Naive thymus-derived CD4-positive, alpha-beta T cell (primary cell): ENCODE data around the gene COL7A1. TPM values are rescaled to one million over a fixed set of nuclear protein-coding genes. Genes with fewer than 3 reads are reported as not detected.

ENCODE experiments used
- ATAC-seq: fragments of 150-1000 bp; cut with Tn5 transposase; 2 replicates; pipeline ENCODE4 v1.10.0; 2021; ENCODE audit warnings: mild to moderate bottlenecking, moderate library complexity
- CTCF ChIA-PET: fragments of 350-600 bp; sonication (Branson Sonifier 250); formaldehyde crosslinking; loops from one replicate; lab custom pipeline; 2021; ENCODE audit warnings: antibody characterized with exemption; lab: Charles Lee
- POLR2A ChIA-PET: fragments of 350-600 bp; sonication (Branson Sonifier 250); formaldehyde crosslinking; loops from one replicate; lab custom pipeline; 2021; ENCODE audit warnings: antibody characterized with exemption, inconsistent platforms; lab: Charles Lee
- DNase-seq, 9 donors: peaks; one replicate each; pipeline versions ENCODE4 v3.0.0 to v3.0.0-alpha.2; 2020 to 2022; ENCODE audit warnings: mixed read lengths in 1 of 9
- H3K27ac ChIP-seq: one replicate; pipeline ENCODE4 v1.7.0; 2013; ENCODE audit warnings: mild to moderate bottlenecking, low read depth, low read length, moderate library complexity
- H3K27me3 ChIP-seq, 2 donors: one replicate each; pipeline ENCODE4 v1.7.0; 2013; ENCODE audit warnings: low read length in 2 of 2, mild to moderate bottlenecking in 2 of 2, moderate library complexity in 2 of 2; ENCODE audit not compliant: control insufficient read depth in 2 of 2, insufficient read depth in 2 of 2
- H3K36me3 ChIP-seq, 3 experiments: 1 replicate in 2 of 3; 2 replicates in 1 of 3; pipeline ENCODE4 v1.7.0; 2013; ENCODE audit warnings: low read length in 3 of 3, mild to moderate bottlenecking in 3 of 3, moderate library complexity in 1 of 3; ENCODE audit not compliant: insufficient read depth in 3 of 3, control insufficient read depth in 2 of 3
- H3K4me1 ChIP-seq, 2 donors: one replicate each; pipeline ENCODE4 v1.7.0; 2013; ENCODE audit warnings: low read length in 2 of 2, mild to moderate bottlenecking in 2 of 2, moderate library complexity in 1 of 2; ENCODE audit not compliant: control insufficient read depth in 2 of 2, insufficient read depth in 2 of 2
- H3K4me3 ChIP-seq: 2 replicates; pipeline ENCODE4 v1.7.0; 2013; ENCODE audit warnings: mild to moderate bottlenecking, low read length
- H3K9me3 ChIP-seq, 3 experiments: 1 replicate in 2 of 3; 2 replicates in 1 of 3; pipeline ENCODE4 v1.7.0; 2013; ENCODE audit warnings: low read length in 3 of 3; ENCODE audit not compliant: control insufficient read depth in 2 of 3
- H3K27ac Mint-ChIP-seq, 9 donors: one replicate each; pipeline ENCODE4 v1.8.0; 2020 to 2022; ENCODE audit warnings: mixed read lengths in 9 of 9, mild to moderate bottlenecking in 8 of 9, moderate library complexity in 5 of 9, inconsistent platforms in 2 of 9
- H3K27me3 Mint-ChIP-seq, 5 donors: one replicate each; pipeline ENCODE4 v1.8.0; 2021 to 2022; ENCODE audit warnings: mixed read lengths in 5 of 5, mild to moderate bottlenecking in 1 of 5
- H3K36me3 Mint-ChIP-seq, 5 donors: one replicate each; pipeline ENCODE4 v1.8.0; 2020 to 2022; ENCODE audit warnings: mixed read lengths in 5 of 5, mild to moderate bottlenecking in 3 of 5, inconsistent platforms in 1 of 5
- H3K4me1 Mint-ChIP-seq, 7 donors: one replicate each; pipeline ENCODE4 v1.8.0; 2020 to 2022; ENCODE audit warnings: mixed read lengths in 7 of 7, mild to moderate bottlenecking in 3 of 7, inconsistent platforms in 1 of 7
- H3K4me3 Mint-ChIP-seq, 10 donors: one replicate each; pipeline ENCODE4 v1.8.0; 2020 to 2022; ENCODE audit warnings: mild to moderate bottlenecking in 10 of 10, mixed read lengths in 10 of 10, moderate library complexity in 6 of 10, inconsistent platforms in 2 of 10
- H3K9me3 Mint-ChIP-seq, 11 donors: one replicate each; pipeline ENCODE4 v1.8.0; 2020 to 2022; ENCODE audit warnings: mixed read lengths in 11 of 11, mild to moderate bottlenecking in 4 of 11, inconsistent platforms in 1 of 11, moderate library complexity in 1 of 11
- intact Hi-C, 2 donors: fragments of 100-400 bp; cut with micrococcal nuclease; formaldehyde crosslinking; loops; one replicate each; pipeline ENCODE4 v1.15.1; 2023
- polyA plus RNA-seq, 2 donors: library from polyadenylated mRNA; unstranded; fragments of 300-500 nt; fragmentation: Illumina TruSeq; gene quantifications; one replicate each; pipeline ENCODE4 v1.2.3, GENCODE V29; 2021
- total RNA-seq, 6 experiments: library from RNA in 5 of 6; stranded (reverse) in 5 of 6; gene quantifications; 1 replicate in 5 of 6; 2 replicates in 1 of 6; pipeline ENCODE4 v1.2.3 and lab custom pipeline; 2021 to 2026

Gene COL7A1
- total and polyA plus RNA-seq, 7 experiments from 2014 or later, result 0.71 to 3.4 (median 1.2) TPM; not detected in 2

DNA sequence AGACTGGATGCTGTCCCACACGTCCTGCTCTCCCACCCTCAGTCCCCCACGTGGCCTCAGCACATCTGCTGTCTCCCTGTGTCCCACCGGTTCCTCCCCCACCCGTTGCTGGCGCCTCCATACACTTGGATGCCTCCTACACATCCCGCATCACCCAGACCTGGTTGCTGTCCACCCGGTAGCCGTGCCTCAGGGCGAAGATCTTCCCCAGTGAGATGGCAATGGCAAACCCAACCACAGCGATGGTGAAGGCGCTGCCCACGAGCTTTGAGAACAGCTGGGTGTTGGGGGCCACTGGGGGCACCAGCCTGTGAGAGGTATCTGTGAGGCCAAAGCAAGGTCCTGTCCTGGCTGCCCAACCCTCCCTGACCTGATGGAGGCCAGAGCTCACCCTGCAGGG is 35.7 kb upstream of the COL7A1 start:
- Mint-ChIP-seq H3K4me1 (peaks cover 4 to 24% (median 10%) of the 10 kb centered on the region in 7 donors), H3K4me3 (no peak overlapping the region), H3K9me3 (no peaks in the 10 kb centered on the region), H3K27me3 (no peaks in the 10 kb centered on the region), H3K27ac (no peak overlapping the region), H3K36me3 (peaks cover 0 to 17% (median 9%) of the 10 kb centered on the region in 5 donors)
- intact Hi-C loops, result loop anchor here in 1 of 2 donors (10.0 kb wide), 1 partner anchor 326 kb away; the partner anchor contains the start of gene NME6
- ATAC-seq (no peak), DNase-seq (no peak)
- peaks cover 0 to 34% (median 0%) of the 10 kb centered on the region in 3 experiments for H3K36me3 ChIP-seq
- H3K9me3 ChIP-seq, result no peaks in the 10 kb centered on the region
- no peak overlapping the region for H3K27ac ChIP-seq
- peaks cover 0 to 7% of the 10 kb centered on the region in 2 donors for H3K4me1 ChIP-seq
- H3K27me3 ChIP-seq, result no peaks in the 10 kb centered on the region
- ChIA-PET CTCF (no interaction called here), POLR2A (no interaction called here)
- no peak overlapping the region for H3K4me3 ChIP-seq

DNA sequence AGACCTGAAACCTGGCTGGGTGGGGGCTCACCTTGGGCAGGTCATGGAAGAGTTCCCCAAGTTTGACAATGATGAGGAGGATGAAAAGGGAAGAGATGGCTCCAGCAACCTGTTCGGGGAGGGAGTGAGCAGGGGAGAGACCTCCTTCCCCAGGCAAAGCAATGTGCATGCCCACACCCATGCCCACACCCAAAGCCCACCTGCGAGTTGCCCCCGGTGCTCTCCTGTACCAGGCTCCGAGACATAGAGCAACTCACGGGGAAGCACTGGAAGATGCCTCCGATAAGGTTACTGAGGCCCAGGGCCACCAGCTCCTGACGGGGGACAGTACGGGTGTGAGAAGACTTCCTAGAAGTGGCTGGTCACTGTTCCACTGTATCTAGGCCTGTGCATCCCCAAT is 35.3 kb upstream of the COL7A1 start:
- Histone ChIP-seq H3K9me3 (no peaks in the 10 kb centered on the region), H3K27ac (no peak overlapping the region), H3K4me3 (no peak overlapping the region), H3K27me3 (no peaks in the 10 kb centered on the region), H3K36me3 (peaks cover 0 to 34% (median 0%) of the 10 kb centered on the region in 3 experiments), H3K4me1 (peaks cover 0 to 5% of the 10 kb centered on the region in 2 donors)
- H3K27me3 Mint-ChIP-seq, result no peaks in the 10 kb centered on the region
- no peaks in the 10 kb centered on the region for H3K9me3 Mint-ChIP-seq
- CTCF ChIA-PET, result no interaction called here
- intact Hi-C loops, result loop anchor here in 1 of 2 donors (10.0 kb wide), 1 partner anchor 326 kb away; the partner anchor contains the start of gene NME6
- peaks cover 4 to 20% (median 10%) of the 10 kb centered on the region in 7 donors for H3K4me1 Mint-ChIP-seq
- DNase-seq (no peak), ATAC-seq (no peak)
- POLR2A ChIA-PET, result no interaction called here
- H3K4me3 Mint-ChIP-seq, result no peak overlapping the region
- peaks cover 0 to 17% (median 9%) of the 10 kb centered on the region in 5 donors for H3K36me3 Mint-ChIP-seq
- H3K27ac Mint-ChIP-seq, result no peak overlapping the region

DNA sequence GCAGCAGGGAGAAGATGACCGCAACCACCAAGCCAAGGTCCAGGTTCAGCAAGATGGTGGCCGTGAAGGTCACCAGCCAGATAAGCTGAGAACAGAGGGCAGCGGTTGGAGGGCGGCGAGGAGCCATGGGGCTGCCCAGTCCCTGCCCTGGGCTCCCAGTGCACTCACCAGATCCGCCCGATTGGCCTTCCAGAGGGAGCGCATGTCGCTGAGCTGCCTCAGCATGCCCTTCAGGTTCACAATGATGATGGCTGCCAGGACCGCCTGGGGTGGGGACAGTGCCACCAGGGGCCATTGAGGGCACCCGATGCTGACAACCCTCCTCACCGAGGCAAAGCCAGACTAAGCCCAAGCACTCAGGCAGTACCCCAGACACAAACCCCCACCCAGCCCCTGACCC is 34.8 kb upstream of the COL7A1 start:
- Mint-ChIP-seq H3K27ac (no peak overlapping the region), H3K36me3 (peaks cover 0 to 17% (median 9%) of the 10 kb centered on the region in 5 donors), H3K4me1 (peaks cover 4 to 21% (median 12%) of the 10 kb centered on the region in 7 donors), H3K9me3 (no peaks in the 10 kb centered on the region), H3K27me3 (no peaks in the 10 kb centered on the region), H3K4me3 (no peak overlapping the region)
- Histone ChIP-seq H3K4me1 (peaks cover 0 to 5% of the 10 kb centered on the region in 2 donors), H3K9me3 (no peaks in the 10 kb centered on the region), H3K4me3 (no peak overlapping the region), H3K36me3 (peaks cover 0 to 34% (median 0%) of the 10 kb centered on the region in 3 experiments), H3K27ac (no peak overlapping the region), H3K27me3 (no peaks in the 10 kb centered on the region)
- ChIA-PET CTCF (no interaction called here), POLR2A (no interaction called here)
- no peak for DNase-seq
- intact Hi-C loops, result loop anchor here in 1 of 2 donors (10.0 kb wide), 1 partner anchor 325 kb away; the partner anchor contains the start of gene NME6
- ATAC-seq, result no peak

DNA sequence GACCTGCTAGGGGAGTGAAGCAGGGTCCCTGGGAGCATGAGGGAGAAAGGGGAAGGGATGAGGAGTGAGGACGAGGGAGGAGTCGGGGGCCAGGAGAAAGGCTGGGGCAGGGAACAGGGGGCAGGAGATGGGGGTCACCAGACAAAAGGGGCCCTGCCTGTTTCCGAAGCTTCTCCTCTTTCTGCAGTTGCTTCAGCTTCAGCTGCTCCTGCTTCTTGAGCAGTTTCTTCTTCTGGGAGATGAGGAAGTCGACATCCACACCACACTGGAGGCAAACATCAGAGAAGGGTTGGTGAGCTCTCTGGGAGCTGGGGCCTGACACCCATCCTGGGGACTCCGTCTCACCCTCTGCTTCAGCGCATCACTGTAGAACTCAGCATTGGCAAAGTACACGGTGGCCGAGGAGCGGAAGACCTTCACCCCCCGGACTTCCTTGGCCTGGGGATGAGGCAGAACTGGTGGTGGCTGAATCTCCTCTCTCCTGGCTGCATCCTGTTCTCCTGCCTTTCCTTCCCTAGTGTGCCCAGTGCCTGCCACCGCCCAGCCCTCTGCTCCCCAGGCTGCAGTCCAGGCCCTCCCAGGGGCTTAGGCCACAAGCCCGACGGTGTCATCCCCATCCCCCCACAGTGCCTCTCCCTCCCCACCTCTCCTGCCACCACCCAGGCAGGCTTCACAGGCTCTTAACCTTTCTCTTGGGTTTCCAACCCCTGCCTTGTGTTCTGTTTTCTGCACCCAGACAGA is 33.3 kb upstream of the COL7A1 start:
- H3K4me1 Mint-ChIP-seq, result peaks cover 5 to 20% (median 14%) of the 10 kb centered on the region in 7 donors
- Histone ChIP-seq H3K27me3 (no peaks in the 10 kb centered on the region), H3K4me3 (no peak overlapping the region), H3K36me3 (peaks cover 0 to 34% (median 0%) of the 10 kb centered on the region in 3 experiments), H3K9me3 (no peaks in the 10 kb centered on the region), H3K27ac (no peak overlapping the region), H3K4me1 (peaks cover 0 to 5% of the 10 kb centered on the region in 2 donors)
- H3K27me3 Mint-ChIP-seq, result no peaks in the 10 kb centered on the region
- ChIA-PET POLR2A (no interaction called here), CTCF (no interaction called here)
- peak overlapping the region in 1 of 9 donors; percentile 74 for H3K27ac Mint-ChIP-seq
- no peak overlapping the region for H3K4me3 Mint-ChIP-seq
- peaks cover 0 to 17% (median 9%) of the 10 kb centered on the region in 5 donors for H3K36me3 Mint-ChIP-seq
- no peak for ATAC-seq
- no peaks in the 10 kb centered on the region for H3K9me3 Mint-ChIP-seq
- DNase-seq, result no peak
- intact Hi-C loops, result no loop called here

DNA sequence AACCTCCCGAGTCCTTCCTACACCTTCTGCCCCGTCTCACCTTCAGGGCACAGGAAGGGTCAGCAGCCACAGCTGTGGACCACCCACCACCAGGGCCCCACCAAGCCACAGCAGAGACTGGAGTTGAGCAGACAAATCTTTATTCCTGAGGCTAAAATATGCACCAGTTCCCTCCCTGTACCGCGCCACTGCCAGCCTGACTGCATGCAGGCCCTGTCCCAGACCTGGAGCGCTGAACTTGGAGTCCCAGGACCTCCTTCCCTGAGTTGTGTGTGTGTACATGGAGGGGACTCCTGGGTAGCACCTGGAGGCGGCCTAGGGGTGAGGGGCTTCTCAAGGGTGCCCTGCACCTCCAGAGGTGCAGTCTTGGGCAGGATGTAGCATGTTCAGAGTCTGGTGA is 30.5 kb upstream of the COL7A1 start:
- no peaks in the 10 kb centered on the region for H3K27me3 ChIP-seq
- intact Hi-C loops, result no loop called here
- H3K4me1 ChIP-seq, result peaks cover 0 to 5% of the 10 kb centered on the region in 2 donors
- H3K36me3 Mint-ChIP-seq, result peaks cover 0 to 18% (median 9%) of the 10 kb centered on the region in 5 donors
- POLR2A ChIA-PET, result no interaction called here
- no peaks in the 10 kb centered on the region for H3K27me3 Mint-ChIP-seq
- H3K36me3 ChIP-seq, result peaks cover 0 to 29% (median 0%) of the 10 kb centered on the region in 3 experiments
- no peak overlapping the region for H3K4me3 ChIP-seq
- ATAC-seq, result no peak
- H3K27ac ChIP-seq, result no peak overlapping the region
- no peak for DNase-seq
- no peaks in the 10 kb centered on the region for H3K9me3 Mint-ChIP-seq
- CTCF ChIA-PET, result interaction anchor here (0.8 to 1.1 kb wide), 2 partner anchors 10 to 207 kb away, joined by 3 read pairs; partner anchors contain the start of gene SLC26A6
- no peak overlapping the region for H3K4me3 Mint-ChIP-seq
- H3K27ac Mint-ChIP-seq, result no peak overlapping the region
- no peaks in the 10 kb centered on the region for H3K9me3 ChIP-seq
- peaks cover 5 to 14% (median 12%) of the 10 kb centered on the region in 7 donors for H3K4me1 Mint-ChIP-seq

DNA sequence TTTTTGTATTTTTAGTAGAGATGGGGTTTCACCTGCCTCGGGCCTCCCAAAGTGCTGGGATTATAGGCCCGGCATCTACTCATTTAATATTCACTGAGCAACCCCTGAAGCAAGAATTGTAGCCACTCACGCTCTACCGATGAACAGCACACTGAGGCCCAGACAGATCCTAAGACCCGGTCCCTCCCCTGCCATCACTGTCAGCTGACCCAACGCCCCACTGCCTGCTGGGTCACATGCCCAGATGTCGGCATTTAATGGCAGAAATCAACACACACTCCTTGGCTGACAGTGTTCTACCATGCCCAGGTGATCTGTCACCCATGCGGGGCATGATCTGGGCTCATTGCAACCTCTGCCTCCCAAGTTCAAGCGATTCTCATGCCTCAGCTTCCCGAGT is 29.6 kb upstream of the COL7A1 start:
- no peak for DNase-seq
- Histone ChIP-seq H3K36me3 (peaks cover 0 to 29% (median 0%) of the 10 kb centered on the region in 3 experiments), H3K9me3 (no peaks in the 10 kb centered on the region), H3K27me3 (no peaks in the 10 kb centered on the region), H3K27ac (no peak overlapping the region), H3K4me1 (peaks cover 0 to 5% of the 10 kb centered on the region in 2 donors), H3K4me3 (no peak overlapping the region)
- ChIA-PET CTCF (interaction anchor here (1.1 kb wide), 1 partner anchor 11 kb away, joined by 3 read pairs; the partner anchor contains the start of gene SLC26A6), POLR2A (no interaction called here)
- H3K27me3 Mint-ChIP-seq, result no peaks in the 10 kb centered on the region
- H3K4me3 Mint-ChIP-seq, result no peak overlapping the region
- intact Hi-C loops, result no loop called here
- peaks cover 0 to 19% (median 9%) of the 10 kb centered on the region in 5 donors for H3K36me3 Mint-ChIP-seq
- peaks cover 5 to 14% (median 12%) of the 10 kb centered on the region in 7 donors for H3K4me1 Mint-ChIP-seq
- peak overlapping the region in 4 of 9 donors; percentile 26 to 49 (median 40) for H3K27ac Mint-ChIP-seq
- no peaks in the 10 kb centered on the region for H3K9me3 Mint-ChIP-seq
- ATAC-seq, result no peak
